GM18526 (cell line): ENCODE data around the gene HELZ.

Source experiments
- POLR2A ChIP-seq: IDR thresholded peaks from 3 replicates; pipeline ENCODE4 v1.6.1; 2011; ENCODE audit not compliant: insufficient read length; ENCODE audit errors: extremely low read depth

HELZ gene, protein sequence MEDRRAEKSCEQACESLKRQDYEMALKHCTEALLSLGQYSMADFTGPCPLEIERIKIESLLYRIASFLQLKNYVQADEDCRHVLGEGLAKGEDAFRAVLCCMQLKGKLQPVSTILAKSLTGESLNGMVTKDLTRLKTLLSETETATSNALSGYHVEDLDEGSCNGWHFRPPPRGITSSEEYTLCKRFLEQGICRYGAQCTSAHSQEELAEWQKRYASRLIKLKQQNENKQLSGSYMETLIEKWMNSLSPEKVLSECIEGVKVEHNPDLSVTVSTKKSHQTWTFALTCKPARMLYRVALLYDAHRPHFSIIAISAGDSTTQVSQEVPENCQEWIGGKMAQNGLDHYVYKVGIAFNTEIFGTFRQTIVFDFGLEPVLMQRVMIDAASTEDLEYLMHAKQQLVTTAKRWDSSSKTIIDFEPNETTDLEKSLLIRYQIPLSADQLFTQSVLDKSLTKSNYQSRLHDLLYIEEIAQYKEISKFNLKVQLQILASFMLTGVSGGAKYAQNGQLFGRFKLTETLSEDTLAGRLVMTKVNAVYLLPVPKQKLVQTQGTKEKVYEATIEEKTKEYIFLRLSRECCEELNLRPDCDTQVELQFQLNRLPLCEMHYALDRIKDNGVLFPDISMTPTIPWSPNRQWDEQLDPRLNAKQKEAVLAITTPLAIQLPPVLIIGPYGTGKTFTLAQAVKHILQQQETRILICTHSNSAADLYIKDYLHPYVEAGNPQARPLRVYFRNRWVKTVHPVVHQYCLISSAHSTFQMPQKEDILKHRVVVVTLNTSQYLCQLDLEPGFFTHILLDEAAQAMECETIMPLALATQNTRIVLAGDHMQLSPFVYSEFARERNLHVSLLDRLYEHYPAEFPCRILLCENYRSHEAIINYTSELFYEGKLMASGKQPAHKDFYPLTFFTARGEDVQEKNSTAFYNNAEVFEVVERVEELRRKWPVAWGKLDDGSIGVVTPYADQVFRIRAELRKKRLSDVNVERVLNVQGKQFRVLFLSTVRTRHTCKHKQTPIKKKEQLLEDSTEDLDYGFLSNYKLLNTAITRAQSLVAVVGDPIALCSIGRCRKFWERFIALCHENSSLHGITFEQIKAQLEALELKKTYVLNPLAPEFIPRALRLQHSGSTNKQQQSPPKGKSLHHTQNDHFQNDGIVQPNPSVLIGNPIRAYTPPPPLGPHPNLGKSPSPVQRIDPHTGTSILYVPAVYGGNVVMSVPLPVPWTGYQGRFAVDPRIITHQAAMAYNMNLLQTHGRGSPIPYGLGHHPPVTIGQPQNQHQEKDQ (N-terminal part only)

DNA sequence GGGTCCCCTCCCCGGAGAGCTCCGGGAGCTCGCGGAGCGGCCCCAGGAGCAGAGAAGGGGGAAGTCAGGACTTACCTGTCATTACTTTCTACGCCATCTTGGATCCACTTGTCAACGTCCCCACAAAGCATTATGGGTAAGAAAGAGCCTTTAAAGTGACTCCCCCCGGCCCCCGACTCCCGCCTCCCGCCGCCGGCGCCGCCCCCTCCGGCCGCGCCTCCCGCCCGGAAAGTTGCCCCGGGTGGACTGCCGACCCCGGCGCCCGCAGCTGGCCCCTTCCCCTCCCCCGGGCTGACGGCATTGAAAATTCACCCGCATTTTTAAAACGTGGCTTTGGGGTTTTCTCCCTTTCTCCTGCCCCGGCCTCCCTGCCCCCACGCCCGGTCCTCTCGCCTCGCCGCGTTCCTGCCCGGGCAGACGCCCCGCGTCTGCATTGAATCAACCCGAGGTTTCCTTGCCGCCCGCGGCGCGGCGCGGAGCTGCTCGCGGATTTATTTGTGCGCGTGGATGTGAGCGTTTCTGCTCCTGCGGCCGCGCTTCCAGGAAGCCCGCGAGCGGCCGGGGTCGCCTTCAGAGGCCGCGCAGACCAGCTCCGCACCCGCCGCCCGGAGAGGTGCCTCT, at the start of gene HELZ:
Gene HELZ (minus strand): TSS at position 124 of the 621 bp plus-strand sequence. CDS start 26,392 bp downstream, outside the sequence.
- TF ChIP-seq POLR2A: peak; percentile 48

DNA sequence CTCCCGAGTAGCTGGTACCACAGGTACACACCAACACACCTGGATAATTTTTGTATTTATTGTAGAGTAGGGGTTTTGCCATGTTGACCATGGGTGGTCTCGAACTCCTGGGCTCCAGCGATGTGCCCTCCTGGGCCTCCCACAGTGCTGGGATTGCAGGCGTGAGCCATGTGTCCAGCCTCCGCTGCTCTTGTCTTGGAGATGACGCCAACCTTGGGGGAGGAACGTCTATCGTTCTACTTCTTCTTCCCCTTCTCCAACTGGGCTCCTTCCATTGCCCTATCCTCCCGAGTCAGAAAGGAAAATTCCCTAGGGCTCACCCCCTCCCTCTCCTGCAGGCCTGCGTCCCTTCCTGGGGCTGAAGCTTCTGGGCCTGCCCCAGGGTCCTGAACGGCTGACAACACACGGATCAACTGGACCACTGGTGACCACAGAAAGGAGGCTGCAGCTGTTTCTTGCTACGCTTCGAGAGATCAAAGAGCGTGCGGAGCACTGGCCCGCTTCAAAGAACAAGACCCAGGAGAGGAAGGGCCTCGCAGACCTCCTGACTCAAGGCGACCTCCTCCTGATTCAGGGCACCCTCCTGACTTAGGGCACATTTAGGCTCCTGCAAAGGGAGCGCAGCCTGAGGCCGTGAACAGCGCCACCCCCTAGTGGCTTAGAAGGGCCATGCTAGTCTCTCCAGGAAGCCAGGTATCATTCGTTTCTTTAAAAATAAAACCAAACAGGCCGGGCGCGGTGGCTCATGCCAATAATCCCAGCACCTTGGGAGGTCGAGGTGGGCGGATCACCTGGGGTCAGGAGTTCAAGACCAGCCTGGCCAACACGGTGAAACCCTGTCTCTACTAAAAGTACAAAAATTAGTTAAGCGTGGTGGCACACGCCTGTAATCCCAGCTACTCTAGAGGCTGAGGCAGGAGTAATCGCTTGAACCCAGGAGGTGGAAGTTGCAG, 48.5 kb upstream of the HELZ start:
- no peak for TF ChIP-seq POLR2A

DNA sequence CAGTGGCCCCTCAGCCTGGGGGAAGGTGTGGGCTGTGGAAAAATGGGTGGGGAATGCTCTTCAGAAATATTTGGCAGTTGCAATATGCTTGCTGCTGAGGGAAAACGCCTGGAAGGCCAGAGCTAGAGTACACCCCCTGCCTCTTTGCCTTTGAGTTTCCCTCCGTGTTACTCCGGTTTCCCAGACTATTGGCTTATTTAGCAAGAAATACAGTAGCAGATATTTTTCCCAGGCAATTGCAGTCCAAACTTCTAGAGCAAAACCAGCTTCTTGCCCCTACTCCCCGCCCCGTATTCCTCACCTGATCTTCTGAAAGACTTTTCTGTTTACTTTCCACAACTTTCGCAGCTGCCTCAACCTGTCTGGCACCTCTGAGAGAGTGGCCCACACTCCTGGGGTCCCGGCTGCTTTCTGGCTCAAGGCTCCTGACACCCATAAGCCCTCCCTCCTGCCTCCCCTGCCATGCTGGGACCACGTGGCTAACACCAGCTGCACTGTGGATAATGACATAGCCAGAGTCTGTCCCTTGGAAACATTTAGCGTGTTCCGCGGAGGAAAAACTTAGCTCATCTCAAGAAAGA, 45.8 kb upstream of the HELZ start:
- TF ChIP-seq POLR2A: no peak

DNA sequence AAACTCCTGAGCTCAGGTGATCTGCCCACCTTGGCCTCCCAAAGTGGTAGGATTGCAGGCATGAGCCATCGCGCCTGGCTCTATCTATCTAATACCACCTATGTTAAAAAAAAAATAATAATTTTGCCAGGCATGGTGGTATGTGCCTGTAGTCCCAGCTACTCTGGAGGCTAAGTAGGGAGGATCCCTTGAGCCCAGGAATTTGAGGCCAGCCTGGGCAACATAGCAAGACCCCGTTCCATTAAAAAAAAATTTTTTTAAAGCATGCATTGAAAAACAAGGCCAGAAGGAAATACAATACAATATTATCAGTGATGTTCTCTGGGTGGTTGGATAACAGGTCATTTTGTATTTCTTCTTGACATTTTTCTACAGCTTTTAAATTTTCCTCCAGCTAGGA, 45.2 kb upstream of the HELZ start:
- TF ChIP-seq POLR2A: no peak

DNA sequence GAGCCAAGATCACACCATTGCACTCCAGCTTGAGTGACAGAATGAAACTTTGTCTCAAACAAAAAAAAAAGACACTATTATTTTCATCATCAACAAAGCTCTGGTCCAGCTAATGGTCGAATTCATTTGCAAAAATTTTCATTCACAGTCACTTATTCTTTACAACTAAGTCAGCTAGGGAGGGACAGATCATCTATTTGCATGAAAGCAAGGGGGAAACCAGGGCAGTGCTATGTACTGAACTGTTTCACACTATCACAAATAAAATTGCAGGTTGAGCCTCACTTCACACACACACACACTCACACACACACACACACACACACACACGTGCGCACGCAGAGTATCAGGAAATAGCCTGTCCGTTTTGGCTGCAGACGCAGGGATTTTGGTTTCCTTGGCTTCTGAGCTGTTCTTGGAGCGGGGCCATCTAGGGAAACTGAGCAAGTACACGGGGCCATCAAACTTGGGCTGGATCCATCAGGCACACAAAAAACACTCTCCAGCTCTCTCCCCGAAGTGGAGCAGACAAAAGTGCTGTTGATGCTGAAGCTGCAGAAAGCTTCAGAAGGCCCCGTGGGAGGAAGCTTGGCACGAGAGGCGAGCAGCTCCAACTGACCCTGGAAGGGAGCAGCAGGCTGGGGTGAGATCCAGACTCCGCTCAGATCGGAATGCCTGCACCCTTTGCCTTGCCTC, 44.3 kb upstream of the HELZ start:
- TF ChIP-seq POLR2A: no peak

DNA sequence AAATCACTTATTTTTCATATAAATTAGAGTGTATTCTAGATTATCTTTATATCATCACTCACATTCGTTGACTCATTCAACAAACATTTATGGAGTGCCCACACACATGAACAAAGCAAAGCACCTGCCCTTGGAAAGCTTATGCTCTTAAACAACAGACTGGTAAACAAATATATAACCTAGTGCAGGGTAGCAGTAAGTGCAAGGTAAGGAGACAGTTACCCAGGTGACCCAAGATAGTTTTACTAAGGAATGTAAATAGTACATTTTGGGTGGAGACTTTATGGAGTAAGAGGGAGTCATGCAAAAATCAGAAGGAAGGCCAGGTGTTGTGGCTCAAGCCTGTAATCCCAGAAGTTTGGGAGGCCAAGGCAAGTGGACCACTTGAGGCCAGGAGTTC, 40.4 kb upstream of the HELZ start:
- no peak for TF ChIP-seq POLR2A

DNA sequence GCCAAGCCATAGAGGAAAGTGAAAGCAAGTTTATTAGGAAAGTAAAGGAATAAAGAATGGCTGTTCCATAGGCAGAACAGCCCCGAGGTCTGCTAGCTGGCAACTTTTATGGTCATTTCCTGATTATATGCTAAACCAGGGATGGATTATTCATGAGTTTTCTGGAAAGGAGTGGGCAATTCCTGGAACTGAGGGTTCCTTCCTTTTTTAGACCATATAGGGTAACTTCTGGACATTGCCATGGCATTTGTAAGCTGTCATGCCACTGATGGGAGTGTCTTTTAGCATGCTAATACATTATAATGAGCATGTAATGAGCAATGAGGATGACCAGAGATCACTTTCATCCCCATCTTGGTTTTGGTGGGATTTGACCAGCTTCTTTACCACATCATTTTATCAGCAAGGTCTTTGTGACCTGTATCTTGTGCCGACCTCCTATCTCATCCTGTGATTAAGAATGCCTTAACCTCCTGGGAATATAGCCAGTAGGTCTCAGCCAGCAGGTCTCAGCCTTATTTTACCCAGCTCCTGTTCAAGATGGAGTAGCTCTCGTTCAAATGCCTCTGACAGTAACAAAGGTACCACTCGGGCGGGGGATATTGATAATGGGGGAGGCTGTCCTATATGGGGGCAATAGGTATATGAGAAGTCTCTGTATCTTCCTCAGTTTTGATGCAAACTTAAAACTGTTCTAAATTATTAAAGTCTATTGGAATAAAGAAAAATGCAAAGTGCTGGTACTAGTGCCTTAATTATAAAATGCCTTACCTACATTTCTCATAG, 38.9 kb upstream of the HELZ start:
- TF ChIP-seq POLR2A: no peak

DNA sequence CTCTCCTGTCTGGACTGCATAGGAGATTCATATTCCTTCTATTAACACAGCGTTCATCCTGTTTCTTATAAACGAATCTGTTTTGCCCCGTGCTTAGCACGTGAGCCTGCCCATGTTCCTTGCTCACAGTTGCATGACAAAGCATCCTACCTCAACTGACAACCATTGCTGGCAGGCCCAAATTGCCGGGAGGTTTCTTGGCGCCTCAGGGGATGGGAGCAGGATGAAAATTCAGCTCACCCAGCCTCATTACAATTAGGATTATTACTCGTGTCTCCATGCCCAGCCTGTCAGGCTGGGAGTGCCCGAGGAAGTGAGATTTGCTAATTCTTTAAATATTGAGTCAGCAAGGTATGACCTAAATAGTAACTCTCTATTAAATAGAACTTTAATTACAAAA, 36.7 kb upstream of the HELZ start:
- TF ChIP-seq POLR2A: no peak

DNA sequence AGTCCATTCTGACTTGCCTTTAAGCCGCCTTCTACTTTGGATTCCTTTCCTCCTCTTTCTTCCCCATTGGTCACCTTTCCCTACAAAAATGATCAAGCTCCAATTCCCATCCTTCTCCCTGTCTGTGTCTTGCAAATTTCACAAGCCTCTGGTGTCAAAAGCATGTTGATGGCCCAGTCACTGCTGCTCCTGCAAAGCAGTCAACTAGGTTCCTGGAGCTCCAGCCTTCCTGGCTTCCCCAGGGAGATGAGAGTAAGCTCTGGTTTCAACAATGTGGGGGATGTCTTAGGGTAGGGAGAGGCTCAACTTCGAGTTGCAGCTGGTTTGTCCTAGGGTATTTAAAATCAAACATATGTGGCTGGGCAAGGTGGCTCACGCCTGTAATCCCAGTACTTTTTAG, 36.1 kb upstream of the HELZ start:
- no peak for TF ChIP-seq POLR2A

DNA sequence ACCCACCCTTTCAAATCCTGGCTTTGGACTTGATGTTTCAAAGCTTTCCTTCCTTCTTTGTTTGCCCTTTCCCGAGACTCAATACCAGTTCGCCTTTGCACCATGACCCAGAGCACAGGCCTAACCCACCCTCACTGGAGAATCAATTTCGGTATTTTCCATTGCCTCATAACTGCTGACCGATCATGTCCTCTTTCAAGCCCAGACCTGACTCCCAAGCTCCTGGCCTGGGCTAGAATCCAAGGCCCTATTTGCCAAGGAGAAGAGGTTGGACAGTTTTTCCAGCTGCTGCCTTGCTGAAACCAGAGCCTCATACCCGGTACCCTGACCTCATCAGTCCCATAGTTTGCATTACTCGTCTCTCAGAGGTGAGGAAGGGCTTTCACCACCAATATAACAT, 35.3 kb upstream of the HELZ start:
- no peak for TF ChIP-seq POLR2A

DNA sequence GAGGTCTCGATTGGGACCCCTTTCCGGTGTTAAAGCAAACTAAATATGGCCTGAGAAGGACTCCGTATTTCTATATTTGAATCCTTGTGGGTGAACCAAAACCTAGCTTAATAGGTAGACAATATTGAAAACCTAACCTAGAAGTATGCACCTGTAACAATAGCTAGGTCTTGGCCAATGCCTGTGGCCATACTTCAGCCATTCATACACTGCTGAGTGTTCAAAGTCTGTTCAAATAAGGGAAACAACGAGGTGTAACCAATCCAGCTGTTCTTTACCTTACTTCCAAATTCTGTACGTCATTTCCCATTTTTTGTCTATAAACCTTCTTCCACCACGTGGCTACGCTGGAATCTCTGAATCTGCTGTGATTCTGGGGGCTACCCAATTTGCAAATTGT, 34.1 kb upstream of the HELZ start:
- TF ChIP-seq POLR2A: no peak

DNA sequence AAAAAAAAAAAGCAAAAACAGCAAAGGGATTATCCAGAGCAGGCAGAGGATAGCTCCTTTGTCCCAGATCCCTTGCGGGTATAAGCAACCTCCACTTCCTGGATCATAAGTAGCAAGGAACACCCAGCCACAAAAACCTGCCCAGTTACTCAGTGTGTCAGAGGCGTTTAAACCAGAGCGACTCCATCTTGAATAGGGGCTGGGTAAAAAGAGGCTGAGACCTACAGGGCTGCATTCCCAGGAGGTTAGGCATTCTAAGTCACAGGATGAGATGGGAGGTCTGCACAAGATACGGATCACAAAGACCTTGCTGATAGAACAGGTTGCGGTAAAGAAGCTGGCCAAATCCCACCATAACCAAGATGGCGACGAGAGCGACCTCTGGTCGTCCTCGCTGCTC, 33.4 kb upstream of the HELZ start:
- TF ChIP-seq POLR2A: no peak

DNA sequence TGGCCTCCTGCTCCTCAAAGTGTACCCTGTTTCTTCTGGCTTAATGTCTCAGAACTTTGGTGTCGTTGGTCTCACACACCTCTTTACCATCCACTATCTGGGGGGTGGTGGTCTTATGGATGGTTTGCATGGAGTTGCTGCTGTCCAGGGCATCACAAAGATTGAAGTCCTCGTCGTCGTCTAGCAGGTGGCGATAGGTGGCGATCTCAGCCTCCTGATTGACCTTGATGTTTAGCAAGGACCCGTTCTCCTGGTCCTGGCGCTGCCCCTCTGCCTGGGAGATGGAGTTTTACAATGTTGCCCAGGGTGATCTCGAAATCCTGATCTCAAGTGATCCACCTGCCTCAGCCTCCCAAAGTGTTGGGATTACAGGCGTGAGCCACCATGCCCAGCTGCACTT, 31.1 kb upstream of the HELZ start:
- TF ChIP-seq POLR2A: no peak

DNA sequence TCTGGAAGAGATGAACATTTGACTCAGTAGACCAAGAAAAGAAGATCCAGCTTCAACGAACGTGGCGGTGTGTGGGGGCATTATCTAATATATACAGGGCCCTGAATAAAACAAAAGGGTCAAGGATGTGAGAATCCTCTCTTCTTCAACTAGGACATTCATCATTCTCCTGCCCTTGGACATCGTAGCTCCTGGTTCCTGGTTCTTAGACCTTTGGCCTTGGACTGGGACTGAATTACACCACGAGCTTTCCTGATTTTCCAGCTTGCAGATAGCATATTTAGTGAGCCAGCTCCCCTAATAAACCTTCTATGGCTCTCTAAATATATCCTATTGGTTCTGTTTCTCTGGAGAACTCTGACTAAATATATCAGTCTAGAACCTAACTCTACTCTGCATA, 29.5 kb upstream of the HELZ start:
- TF ChIP-seq POLR2A: no peak
